GM12878 (cell line): ENCODE measurements around the gene SLIT1. TPM values are rescaled to one million over a fixed set of nuclear protein-coding genes. Genes with fewer than 3 reads are reported as not detected.

Experiments
- ATF2 ChIP-seq: IDR thresholded peaks from 2 replicates; pipeline ENCODE4 v1.6.1; 2012; ENCODE audit warnings: low read length, inconsistent platforms
- MEF2B ChIP-seq: fragments of 450-650 bp; IDR thresholded peaks from 2 replicates; pipeline ENCODE4 v1.6.1; 2018; ENCODE audit warnings: mild to moderate bottlenecking, moderate library complexity; ENCODE audit not compliant: partially characterized antibody, poor library complexity, severe bottlenecking
- ZBTB40 ChIP-seq: fragments of 450-650 bp; IDR thresholded peaks from 2 replicates; pipeline ENCODE4 v1.6.1; 2016; ENCODE audit warnings: mild to moderate bottlenecking, moderate library complexity, borderline replicate concordance
- polyA plus RNA-seq, 11 experiments: library from polyadenylated mRNA; depleted of rRNA in 4 of 11; unstranded in 6 of 11; stranded (reverse) in 5 of 11; fragments of >200 nt; fragmentation: Nextera tagmentation in 4 of 11; fragmentation: Illumina TruSeq in 1 of 11; extraction: Ambion mirVana in 4 of 11; extraction: Trizol in 1 of 11; gene quantifications; 1 replicate in 1 of 11; 2 replicates in 10 of 11; pipeline versions ENCODE4 v1.2.1 to v1.2.3, GENCODE V29; 2011 to 2016; ENCODE audit warnings: inconsistent platforms in 2 of 11, missing spikeins in 2 of 11, low read depth in 1 of 11
- total RNA-seq, 4 experiments: library from RNA; depleted of rRNA in 3 of 4; stranded (reverse); fragments of >200 nt in 3 of 4; fragmentation: Illumina TruSeq in 1 of 4; extraction: Trizol in 1 of 4; gene quantifications; 2 replicates each; pipeline versions ENCODE4 v1.2.1 to v1.2.3, GENCODE V29; 2013 to 2021

Gene SLIT1
- total and polyA plus RNA-seq, 10 of the 15 experiments (the other 5 are each of a cell fraction or from before 2014, with no cell fraction given), result 0.04 to 0.19 (median 0.06) TPM; not detected in 4

- no peak for TF ChIP-seq ATF2
- TF ChIP-seq ZBTB40, result no peak
- TF ChIP-seq MEF2B, result peak; percentile 10
Measured at GRCh38 chr10:97096261-97097083, 89.3 kb downstream of the SLIT1 start (continued).
